ENCODE measurements around the gene RFPL1.

Gene RFPL1

DNA sequence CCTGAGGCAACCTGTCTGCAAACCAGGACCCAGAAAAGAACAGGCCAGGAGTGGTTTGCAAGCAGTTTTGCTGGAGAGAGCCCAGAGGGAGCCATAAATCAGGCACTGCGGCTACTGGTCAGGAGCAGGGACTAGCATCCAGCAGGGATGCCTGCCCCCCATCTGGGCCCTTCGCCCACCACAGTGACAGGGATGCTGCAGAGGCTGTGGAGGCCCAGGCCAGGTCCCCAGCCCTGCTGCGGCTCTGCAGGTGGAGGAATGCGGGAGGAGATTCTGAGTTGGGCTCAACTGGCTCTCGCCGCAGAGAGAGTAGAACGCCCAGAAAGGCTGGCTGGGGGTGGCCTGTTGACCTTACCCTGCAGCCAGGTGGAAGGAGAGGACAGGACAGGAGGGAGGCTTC is 25.2 kb downstream of the RFPL1 start:
- H3K9me3 ChIP-seq (ENCODE audit: control insufficient read depth, insufficient read depth, low read length): no peaks in the 10 kb centered on the region
- H3K4me1 ChIP-seq (ENCODE audit: control insufficient read depth, low read length): no peaks in the 10 kb centered on the region
- no peak overlapping the region for H3K4me2 ChIP-seq (ENCODE audit: low read length)
- no peak overlapping the region for H3K27ac ChIP-seq (ENCODE audit: low read depth, low read length)
- no peak for TF ChIP-seq CTCF (IDR thresholded peaks at IDR 0.05; ENCODE audit: low read depth, low read length, poor library complexity, severe bottlenecking)
- no peak for TF ChIP-seq EZH2phosphoT487 (IDR thresholded peaks at IDR 0.05; ENCODE audit: borderline replicate concordance, low read length)
- H3K4me3 ChIP-seq (ENCODE audit: low read length): no peak overlapping the region
- peaks cover 10% of the 10 kb centered on the region; the same call in 1 of the 2 replicates for H3K27me3 ChIP-seq (ENCODE audit: control insufficient read depth, low read length)
- no peaks in the 10 kb centered on the region for H4K20me1 ChIP-seq (ENCODE audit: control insufficient read depth, insufficient read depth, low read depth, low read length)
- H3F3A ChIP-seq (ENCODE audit: control insufficient read depth, insufficient read depth): no peaks in the 10 kb centered on the region
- no peaks in the 10 kb centered on the region for H3K79me2 ChIP-seq (ENCODE audit: control insufficient read depth, low read length)
- H3K9me2 ChIP-seq (replicated peaks; ENCODE audit: control insufficient read depth, low read length): no peaks in the 10 kb centered on the region
- no peaks in the 10 kb centered on the region for H3K36me3 ChIP-seq (ENCODE audit: control insufficient read depth, low read length)

- no peaks in the 10 kb centered on the region for H3K36me3 ChIP-seq (ENCODE audit: control insufficient read depth, low read length)
- H3K27me3 ChIP-seq (ENCODE audit: control insufficient read depth, low read length): peaks cover 19% of the 10 kb centered on the region
- TF ChIP-seq CTCF (IDR thresholded peaks at IDR 0.05; ENCODE audit: low read depth, low read length, poor library complexity, severe bottlenecking) (no peak), EZH2phosphoT487 (IDR thresholded peaks at IDR 0.05; ENCODE audit: borderline replicate concordance, low read length) (no peak)
Observed at GRCh38 chr22:29464581-29464980, 26.2 kb downstream of the RFPL1 start.

DNA sequence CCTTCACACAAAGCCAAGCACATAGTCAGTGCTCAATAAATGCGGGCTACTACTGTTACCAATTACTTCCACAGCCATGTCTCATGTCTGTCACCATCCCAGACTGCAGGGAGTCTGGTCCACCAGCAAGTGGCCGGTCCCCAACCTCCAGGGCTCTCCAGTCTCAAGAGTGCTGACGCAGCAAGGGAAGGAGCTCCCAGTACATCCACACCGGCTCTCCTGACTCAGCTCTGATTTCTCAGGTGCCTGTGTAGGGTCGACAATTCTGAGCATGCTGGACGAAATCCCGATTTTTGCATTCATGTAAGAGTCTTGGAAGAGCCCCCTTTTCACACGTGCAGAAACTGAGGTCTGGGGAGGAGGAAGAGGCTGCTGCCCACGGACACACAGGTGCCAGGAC is 31.4 kb downstream of the RFPL1 start:
- Histone ChIP-seq H3K9me3 (ENCODE audit: control insufficient read depth, insufficient read depth, low read length) (no peaks in the 10 kb centered on the region), H3K79me2 (ENCODE audit: control insufficient read depth, low read length) (no peaks in the 10 kb centered on the region), H3K27me3 (ENCODE audit: control insufficient read depth, low read length) (peaks cover 49% of the 10 kb centered on the region), H3K4me3 (ENCODE audit: low read length) (peak overlapping the region; percentile 47; the same call in 1 of the 2 replicates), H3F3A (ENCODE audit: control insufficient read depth, insufficient read depth) (no peaks in the 10 kb centered on the region), H4K20me1 (ENCODE audit: control insufficient read depth, insufficient read depth, low read depth, low read length) (peaks cover 4% of the 10 kb centered on the region; the same call in 1 of the 2 replicates), H3K4me1 (ENCODE audit: control insufficient read depth, low read length) (peaks cover 5% of the 10 kb centered on the region), H3K36me3 (ENCODE audit: control insufficient read depth, low read length) (no peaks in the 10 kb centered on the region), H3K9me2 (replicated peaks; ENCODE audit: control insufficient read depth, low read length) (no peaks in the 10 kb centered on the region), H3K27ac (ENCODE audit: low read depth, low read length) (no peak overlapping the region), H3K4me2 (ENCODE audit: low read length) (peak overlapping the region; percentile 61)
- TF ChIP-seq EZH2phosphoT487 (IDR thresholded peaks at IDR 0.05; ENCODE audit: borderline replicate concordance, low read length) (no peak), CTCF (IDR thresholded peaks at IDR 0.05; ENCODE audit: low read depth, low read length, poor library complexity, severe bottlenecking) (no peak)

More at GRCh38 chr22:29464581-29464980, 26.2 kb downstream of the RFPL1 start:
- Histone ChIP-seq H3K4me2 (ENCODE audit: low read length) (no peak overlapping the region), H3K27ac (ENCODE audit: low read depth, low read length) (no peak overlapping the region), H3K9me3 (ENCODE audit: control insufficient read depth, insufficient read depth, low read length) (no peaks in the 10 kb centered on the region), H3K4me3 (ENCODE audit: low read length) (no peak overlapping the region), H3K4me1 (ENCODE audit: control insufficient read depth, low read length) (no peaks in the 10 kb centered on the region), H3F3A (ENCODE audit: control insufficient read depth, insufficient read depth) (no peaks in the 10 kb centered on the region), H3K9me2 (replicated peaks; ENCODE audit: control insufficient read depth, low read length) (no peaks in the 10 kb centered on the region), H3K79me2 (ENCODE audit: control insufficient read depth, low read length) (no peaks in the 10 kb centered on the region), H4K20me1 (ENCODE audit: control insufficient read depth, insufficient read depth, low read depth, low read length) (no peaks in the 10 kb centered on the region)
